HG03521 (cell line): Measurements from ENCODE around the gene CNTN5.

Source experiments
- ATAC-seq: cut with Tn5 transposase; IDR thresholded peaks from one replicate; pipeline ENCODE4 v1.9.1; 2021; ENCODE audit warnings: mild to moderate bottlenecking, moderate library complexity; ENCODE audit not compliant: unreplicated experiment

Gene CNTN5

DNA sequence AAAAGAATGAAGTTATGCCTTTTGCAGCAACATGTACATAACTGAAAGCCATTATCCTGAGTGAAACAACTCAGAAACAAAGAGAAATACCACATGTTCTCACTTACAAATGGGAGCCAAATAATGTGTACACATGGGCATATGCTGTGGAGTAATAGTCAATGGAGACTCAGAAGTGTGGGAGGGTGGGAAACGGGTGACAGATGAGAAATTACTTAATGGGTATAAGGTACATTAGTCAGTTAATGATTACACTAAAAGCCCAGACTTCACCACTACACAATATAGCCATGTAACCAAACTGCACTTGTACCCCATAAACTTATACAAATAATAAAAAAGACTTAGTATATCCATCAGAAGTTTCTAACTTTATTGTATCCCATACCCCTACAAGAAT is 992.3 kb downstream of the CNTN5 start:
- no peak for ATAC-seq

DNA sequence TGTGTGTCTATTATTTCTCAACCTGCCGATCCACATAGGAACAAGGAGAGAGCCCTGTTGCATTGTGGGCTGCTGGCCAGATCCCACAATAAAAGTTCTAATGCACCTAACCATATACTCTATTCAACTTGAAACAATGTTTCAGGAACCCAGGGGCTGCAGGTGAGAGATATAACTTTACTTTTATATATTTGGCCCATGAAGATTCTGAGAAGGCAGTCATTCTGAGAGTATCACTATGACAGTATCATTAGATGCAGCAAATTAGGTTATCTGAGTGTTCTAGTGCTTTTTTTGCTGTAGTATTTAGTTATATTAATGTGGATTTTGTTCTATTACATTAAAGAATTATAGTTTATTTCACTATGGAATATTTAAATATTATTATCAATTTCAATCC is 1011.2 kb downstream of the CNTN5 start:
- ATAC-seq, result no peak

DNA sequence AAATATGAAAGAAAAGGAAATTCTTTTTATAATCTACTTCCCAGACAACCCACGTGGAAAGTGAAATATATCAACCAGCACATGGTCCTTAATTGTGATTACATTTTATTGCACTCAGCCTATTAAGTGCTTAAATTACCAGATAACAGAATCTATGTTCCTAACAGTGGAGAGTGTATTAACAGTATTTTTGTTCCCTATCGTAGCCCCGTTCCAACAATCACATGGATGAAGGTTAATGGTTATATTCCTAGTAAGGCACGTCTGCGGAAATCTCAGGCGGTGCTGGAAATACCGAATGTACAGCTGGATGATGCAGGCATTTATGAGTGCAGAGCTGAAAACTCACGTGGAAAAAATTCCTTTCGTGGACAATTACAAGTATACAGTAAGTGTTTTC is 1040.3 kb downstream of the CNTN5 start:
- no peak for ATAC-seq

DNA sequence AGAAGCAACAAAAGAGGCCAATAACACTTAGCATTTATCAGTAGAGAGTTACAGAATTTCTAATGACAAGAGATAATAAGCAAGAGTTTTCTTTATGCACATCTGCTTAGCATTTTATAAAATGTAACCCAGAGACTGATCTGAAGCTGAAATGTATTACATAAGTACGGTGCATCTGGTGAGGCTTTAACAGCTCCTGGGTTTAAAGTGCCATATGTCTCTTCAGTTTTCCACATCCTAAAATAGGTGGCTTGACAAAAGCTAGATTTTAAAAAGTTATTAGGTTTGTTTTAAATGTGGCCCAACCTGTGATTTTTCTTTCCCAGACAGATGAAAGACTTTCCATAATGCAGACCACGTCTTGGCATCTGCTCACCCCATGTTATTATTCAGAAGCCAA is 1045.7 kb downstream of the CNTN5 start:
- no peak for ATAC-seq

DNA sequence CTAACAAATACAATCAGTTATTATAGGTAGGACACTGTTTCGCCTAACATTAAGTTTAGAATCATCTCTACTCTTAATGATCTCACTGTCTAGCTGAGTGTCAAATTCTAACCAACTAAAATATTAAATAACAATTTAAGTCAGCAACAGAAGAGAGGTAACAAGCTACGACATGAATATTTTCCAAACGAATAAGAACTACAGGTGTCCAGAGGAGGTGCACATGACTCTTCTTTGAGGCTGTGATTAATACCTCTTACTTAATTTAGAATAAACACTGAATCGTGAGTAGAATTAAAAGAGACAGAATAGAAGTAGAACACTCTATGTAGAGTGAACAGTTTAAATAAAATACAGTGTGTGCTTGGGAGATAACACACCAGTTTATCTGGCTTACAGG is 1047.4 kb downstream of the CNTN5 start:
- no peak for ATAC-seq

DNA sequence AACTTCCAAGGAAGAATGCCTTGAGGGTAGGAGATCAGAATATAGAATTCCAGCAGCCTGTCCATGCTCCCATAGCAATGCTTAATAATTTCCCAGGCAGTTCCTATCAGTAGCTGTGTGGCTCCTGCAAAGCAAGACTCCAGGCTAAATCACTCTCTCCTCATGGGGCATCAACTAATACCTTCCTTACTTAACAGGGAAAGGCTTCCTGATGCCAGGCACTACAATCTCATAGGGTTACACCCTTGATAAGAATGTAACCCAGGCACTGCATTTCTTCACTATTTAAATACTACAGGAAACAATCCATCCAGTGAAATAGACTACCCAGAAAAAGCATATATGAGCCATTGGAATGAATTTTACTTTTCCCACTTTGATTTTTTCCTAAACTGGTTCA is 1051.4 kb downstream of the CNTN5 start:
- ATAC-seq, result no peak

DNA sequence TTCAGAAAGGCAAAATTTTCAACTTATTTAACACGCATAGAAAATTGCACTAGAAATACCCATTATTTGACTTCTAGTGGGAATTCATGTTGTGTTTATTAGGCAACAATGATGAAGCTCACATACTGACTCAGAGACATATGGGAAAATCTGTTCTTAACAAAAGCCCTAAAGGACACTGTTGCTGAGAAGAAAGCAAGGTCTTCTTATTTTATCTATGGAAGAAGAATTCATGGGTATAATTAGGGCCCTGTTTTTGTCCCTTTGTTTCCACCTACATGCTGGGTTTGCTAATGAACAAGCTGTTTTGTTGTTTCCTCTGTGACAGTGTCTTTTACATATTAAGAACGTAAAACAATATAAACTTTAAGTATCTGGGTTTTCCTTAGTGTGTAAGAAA is 1059.6 kb downstream of the CNTN5 start:
- no peak for ATAC-seq

DNA sequence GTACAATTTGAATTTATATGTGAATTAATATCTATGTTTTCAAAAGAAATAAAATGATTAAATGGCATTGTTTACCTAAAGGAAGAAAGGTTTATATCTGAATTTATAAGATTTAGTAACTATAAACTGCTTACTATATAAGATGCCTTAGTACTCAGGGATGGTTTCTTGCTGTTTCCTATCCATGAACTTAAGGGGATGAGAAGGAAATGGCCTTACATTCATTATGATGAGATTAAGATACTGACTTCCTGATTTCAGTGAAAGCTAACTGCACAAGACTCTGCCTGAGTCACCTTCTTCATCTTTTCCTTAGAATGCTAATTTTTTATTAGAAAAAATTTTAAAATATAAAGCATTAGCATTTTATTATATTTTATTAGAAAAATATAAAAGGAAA is 1060.1 kb downstream of the CNTN5 start:
- ATAC-seq, result no peak

DNA sequence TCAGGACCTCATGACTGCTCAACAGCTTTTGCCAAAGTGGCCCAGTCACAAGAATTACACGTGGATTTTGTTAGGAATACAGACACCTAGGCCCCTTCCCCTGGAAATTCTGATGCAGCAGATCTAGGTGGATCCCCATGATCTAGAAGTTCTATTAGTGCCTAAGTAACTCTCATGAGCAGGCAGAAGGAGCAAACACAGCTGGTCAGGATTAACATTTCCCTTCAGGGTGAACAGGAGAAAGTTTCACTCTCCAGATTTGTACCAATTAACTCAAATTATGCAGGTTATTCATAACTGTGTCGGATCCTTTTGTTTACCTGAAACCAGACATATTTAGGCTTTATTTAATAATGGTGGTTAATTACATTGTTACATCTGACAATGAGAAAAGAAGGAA is 1072.9 kb downstream of the CNTN5 start:
- ATAC-seq, result no peak

DNA sequence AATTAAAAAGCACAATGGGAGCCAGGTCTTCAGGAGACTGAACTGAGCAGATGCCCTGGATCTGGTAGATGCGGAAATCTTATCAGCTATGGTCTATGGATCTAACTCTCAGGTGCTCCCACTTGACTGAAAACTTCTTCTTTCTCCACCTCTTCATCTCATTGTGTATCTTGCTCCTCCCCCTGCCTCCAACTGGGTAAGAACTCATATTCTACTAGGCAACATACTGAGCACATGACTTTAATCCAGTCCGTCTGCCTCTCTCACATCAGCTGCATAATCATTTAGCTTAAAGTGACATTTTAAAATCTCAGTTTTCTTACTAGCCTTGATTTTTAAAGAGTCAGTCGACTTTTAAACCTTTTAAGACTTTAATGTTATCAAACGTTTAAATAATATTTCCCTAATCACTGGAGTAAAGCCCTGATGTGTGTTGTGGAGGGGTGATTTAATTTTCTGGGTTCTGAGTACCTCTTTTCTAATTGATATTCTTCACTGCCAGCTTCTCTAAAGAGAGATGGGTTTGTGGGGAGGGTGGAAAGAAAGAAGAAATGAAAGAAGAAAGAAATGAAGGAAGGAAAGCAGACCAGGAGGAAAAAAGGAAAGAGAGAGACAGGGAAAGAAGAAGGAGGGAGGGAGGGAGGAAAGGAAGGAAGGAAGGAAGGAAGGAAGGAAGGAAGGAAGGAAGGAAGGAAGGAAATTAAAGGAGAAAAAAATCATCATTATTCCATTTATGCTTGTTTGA is 1073.5 kb downstream of the CNTN5 start:
- ATAC-seq, result no peak

DNA sequence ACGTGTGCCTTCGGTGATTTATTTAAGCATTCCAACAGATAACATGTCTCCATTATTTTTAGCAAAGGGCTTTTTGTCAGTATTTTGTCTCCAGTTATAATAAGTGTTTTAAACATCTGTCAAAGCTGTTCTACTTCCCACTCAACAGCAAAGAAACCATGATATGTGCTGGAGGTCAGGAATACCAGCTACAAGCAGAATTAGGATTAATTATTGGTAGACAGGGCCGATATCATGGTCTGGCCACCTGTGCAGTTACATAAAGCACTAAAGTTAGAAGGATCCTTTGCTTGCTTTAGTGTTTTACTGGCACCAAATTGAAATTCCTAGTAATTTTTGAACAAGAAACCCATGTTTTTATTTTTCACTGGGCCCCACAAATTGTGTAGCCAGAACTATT is 1075.1 kb downstream of the CNTN5 start:
- ATAC-seq, result no peak

DNA sequence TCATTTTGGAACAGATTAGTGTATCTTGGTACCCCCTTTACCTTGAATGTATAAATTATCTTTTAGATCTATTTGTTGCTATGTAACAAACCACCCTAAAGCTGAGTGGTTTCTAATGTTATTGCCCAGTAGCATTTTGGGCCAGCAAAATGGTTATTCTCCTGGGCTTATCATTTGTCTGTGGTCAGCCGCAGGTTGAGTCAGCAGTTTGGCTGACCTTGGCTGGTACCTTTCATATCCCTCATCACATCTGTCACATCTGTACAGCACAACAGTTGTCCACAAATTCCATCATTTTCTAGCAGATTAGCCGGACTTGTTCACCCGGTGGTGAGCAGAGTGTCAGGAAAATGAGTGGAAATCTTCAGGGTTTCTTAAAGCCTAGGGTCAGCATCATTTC is 1077.8 kb downstream of the CNTN5 start:
- no peak for ATAC-seq

DNA sequence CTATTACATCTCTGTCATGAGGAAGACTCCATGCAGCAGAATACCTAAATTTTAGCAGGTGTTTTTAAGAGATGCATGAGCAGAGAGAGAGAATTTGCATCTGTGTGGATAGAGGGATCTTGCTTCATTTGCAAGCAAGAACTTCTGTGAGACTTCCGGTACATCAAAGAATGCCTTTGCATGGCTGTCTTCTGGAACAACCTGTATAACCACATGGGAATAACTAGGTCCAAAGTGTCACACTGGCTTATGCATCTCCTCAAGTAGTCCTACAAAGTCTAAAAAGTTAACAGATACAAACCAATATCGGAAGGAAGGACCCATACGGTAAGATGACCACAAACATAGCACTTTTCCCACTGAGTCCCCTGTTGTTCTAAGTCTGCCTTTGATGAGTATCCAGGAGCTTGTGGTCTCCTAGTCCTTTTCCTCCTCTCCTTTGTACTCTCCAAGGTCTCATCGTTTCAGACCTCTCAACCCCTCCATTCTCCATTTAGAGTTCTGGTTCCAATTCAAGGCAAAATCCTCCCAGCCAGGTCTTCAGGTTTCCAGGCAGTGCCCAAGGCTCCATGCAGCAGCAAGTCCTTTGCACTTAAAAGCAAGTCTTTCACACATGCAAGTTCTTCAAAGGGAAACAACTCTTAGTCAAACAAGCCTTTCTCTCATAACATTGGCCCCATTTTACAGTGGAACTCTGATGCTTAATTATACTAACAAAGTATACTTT is 1084.7 kb downstream of the CNTN5 start:
- no peak for ATAC-seq

DNA sequence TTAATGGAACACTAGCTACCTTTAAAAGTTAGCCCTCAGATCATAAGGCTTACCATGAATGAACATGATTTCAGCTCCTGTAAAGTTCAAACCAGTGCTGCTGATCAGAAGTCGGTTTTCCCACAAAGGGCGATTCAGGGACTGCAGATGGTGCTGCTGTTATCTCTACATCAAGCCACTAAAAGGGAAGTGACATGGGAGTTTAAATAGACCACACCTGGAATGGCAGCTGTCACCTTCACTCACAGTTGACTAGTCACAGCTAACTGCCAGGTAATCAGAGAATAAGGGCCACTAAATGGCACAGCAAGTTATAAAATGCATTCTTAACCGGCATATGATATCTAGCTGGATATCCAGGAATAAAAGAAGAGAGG is 1085.2 kb downstream of the CNTN5 start:
- ATAC-seq, result no peak

DNA sequence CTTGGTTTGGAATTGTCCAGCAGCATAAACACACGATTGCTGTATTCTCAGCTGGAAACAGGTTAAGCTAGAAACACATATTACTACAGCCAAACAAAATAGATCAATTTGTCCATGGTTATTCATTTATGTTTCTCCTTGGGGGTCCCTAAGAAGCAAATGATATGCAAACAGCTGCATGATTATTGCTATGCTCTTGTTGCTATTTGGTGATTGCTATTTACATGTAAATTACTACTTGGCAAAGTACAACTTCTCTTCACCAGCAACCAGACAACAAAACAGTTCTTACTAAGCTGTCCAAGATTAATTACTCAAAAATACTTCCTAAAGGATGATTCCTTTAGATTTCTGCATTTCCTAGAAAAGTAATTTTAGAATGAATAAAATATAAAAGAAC is 1098.4 kb downstream of the CNTN5 start:
- no peak for ATAC-seq

DNA sequence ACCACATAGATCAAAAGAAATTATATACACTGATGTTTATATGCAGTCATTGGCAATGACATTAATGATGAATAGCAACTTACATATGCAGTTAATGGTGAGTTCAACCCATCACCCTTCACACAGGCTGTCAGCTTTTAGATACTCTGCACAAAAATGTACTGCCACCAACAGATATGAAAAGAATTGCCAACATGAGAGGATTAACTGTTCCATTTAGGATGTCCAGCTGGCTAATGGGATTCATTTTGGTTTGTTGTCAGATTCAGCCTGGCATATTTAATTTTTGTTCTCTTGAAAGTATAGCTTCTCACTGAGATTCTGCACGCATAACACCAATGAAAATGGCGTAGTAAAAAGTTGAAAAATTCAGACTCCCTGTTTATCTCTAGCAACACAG is 1112.4 kb downstream of the CNTN5 start:
- no peak for ATAC-seq

DNA sequence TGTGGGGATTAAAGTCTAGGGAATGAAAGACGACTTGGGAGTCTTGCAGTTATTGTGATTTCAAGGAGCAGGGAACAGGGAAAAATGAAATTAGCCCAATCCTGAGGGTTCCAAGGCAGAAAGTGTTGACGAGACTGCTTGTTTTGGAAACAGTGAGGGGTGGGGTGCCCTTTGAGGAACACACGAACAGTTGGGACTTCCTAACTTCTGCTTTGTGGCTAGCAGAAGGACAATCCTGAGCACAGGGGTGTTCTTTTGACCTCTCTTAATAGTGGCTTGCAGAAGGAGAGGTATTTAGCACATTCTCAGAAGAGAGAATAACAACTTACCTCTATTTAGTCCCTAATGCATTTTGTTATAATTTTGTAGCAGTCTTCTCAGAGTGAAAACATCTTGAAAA is 1120.5 kb downstream of the CNTN5 start:
- no peak for ATAC-seq

DNA sequence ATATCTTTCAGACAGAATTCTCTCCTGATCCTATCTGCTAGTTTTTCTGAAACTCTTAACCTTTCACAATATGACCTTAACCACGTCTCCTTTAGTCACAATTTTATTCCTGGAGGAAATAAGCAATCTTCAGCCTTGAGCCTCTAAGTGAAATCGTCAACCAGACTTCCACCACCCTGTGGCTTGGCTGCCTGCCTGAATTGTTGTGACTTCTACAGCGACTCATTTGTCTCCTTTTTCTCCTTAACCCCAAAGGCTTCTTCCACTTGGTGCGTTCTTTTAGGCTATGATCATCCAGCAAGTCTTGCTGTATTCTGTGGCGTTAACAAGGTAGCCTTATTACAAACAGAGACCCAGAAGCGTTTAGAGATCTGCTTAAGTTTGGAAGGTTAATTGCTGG is 1131.2 kb downstream of the CNTN5 start:
- ATAC-seq, result no peak

DNA sequence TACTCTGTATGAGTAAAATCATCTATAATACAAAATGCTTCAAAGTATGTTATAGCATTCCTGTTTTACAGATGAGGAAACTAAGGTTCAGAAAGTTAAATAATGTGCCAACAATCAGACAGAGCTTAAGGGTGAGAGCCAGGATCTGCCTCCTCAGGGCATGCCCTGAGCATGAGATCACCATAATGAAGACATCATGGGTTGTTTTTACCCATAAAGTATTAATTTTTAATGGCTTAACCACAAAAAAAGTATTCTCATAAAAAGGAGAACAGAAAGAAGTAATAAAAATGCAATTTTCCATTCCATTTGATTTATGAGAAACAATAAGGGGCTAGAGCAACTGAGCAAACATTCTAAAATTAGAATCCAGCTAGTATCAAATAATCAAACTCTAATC is 1132.0 kb downstream of the CNTN5 start:
- no peak for ATAC-seq

DNA sequence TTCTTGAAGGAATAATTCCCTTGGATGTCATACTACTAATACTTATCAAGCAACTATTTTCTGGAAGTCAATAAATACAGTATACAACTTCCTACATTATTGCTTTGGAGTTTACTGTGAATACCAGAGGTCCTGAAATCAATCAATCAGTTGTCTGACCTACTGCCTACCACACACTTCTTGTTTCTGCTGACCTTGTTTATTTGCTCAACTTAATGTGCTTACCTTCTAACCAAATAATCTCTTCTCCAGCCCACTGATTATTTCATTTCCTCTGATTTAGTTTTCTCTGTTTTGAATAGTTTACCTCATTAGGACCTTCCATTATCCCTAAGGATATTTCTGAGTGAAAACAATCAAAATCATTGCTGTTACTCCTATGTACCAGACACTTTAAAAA is 1142.7 kb downstream of the CNTN5 start:
- no peak for ATAC-seq

DNA sequence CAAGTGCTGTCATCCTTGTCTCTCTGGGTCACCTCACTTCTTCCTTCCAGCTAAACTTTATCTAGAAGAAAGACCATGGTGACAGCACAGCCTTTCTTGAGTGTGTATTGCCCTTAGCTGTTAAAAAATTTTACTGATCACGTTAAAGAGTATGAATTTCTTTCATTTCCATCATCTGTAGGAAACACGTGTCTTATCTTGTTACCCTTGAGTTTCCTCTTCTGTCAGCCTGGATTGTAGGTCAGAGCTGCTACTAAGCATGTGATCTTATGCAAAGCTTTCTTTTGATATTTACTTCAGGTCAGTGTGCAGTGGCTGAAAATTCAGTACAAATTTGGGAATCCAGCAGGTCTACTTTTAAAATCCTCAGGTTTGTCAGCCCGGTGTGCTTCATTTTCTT is 1154.1 kb downstream of the CNTN5 start:
- ATAC-seq, result no peak

DNA sequence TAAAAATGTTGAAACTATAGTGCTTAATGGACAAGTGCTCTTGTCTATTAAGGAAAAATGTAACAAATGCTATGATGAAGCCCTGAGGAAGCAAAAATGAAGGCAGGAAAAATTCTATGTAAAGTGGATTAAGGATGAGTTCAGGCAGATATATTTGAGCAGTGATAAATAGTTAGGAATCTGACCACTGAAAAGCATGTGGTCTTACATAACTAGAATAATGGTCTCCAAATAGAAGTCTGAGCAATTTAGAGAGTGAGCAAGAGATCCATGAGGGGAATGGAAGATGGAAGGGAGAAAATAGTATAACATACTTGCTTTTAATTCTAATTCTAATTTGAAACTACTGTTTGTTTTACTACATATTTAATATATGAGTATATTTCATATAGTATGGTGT is 1155.7 kb downstream of the CNTN5 start:
- ATAC-seq, result no peak

DNA sequence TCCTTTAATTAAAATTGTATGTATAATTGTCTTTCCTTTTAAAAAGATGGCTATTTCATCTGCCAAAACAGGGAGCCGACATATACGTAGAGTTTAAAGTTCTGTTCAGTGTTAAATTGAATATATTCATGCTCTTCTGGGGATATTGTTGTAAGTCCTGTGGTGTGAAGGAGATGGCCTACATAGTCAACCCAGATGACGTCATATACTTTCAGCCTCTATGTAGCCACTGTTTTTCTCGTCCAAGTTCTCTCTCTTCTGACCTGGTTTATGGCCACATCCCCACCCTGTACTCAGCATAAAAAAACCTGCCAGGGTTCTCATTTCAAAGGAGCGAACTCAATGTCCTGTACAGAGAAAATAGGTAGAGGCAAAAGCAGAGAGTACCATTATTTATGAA is 1156.9 kb downstream of the CNTN5 start:
- no peak for ATAC-seq
